GM19193 (cell line): ENCODE measurements around the gene RTEL1.

Experiments used
- POLR2A ChIP-seq: IDR thresholded peaks from 4 replicates; pipeline ENCODE4 v1.6.1; 2011; ENCODE audit not compliant: insufficient read depth, insufficient read length; ENCODE audit errors: extremely low read depth

RTEL1 gene

GRCh38 chr20:63659370-63659769 lies 1.3 kb downstream of the RTEL1 start:
- TF ChIP-seq POLR2A, result no peak

GRCh38 chr20:63660622-63661021 lies 2.5 kb downstream of the RTEL1 start:
- TF ChIP-seq POLR2A, result no peak

GRCh38 chr20:63661108-63661507 lies 3.0 kb downstream of the RTEL1 start:
- TF ChIP-seq POLR2A, result no peak

- TF ChIP-seq POLR2A, result no peak
These were observed 4.1 kb downstream of the RTEL1 start for GRCh38 chr20:63661959-63662812.

GRCh38 chr20:63662813-63663189 lies 4.7 kb downstream of the RTEL1 start:
- no peak for TF ChIP-seq POLR2A

GRCh38 chr20:63663332-63664066 lies 5.4 kb downstream of the RTEL1 start:
- TF ChIP-seq POLR2A, result no peak

- TF ChIP-seq POLR2A, result no peak
These were observed 6.2 kb downstream of the RTEL1 start for GRCh38 chr20:63664143-63664851.

GRCh38 chr20:63664861-63665594 lies 6.9 kb downstream of the RTEL1 start:
- no peak for TF ChIP-seq POLR2A

GRCh38 chr20:63665708-63666107 lies 7.6 kb downstream of the RTEL1 start:
- no peak for TF ChIP-seq POLR2A

- TF ChIP-seq POLR2A, result no peak
These were observed 9.7 kb downstream of the RTEL1 start for GRCh38 chr20:63667858-63668257.

GRCh38 chr20:63668351-63668750 lies 10.2 kb downstream of the RTEL1 start:
- TF ChIP-seq POLR2A, result no peak

- TF ChIP-seq POLR2A, result no peak
These were observed 14.6 kb downstream of the RTEL1 start for GRCh38 chr20:63672666-63673065.

GRCh38 chr20:63673951-63674350 lies 15.8 kb downstream of the RTEL1 start:
- TF ChIP-seq POLR2A, result no peak

- TF ChIP-seq POLR2A, result no peak
These were observed 17.7 kb downstream of the RTEL1 start for GRCh38 chr20:63675681-63676368.
